Thymus (tissue), 11 donors: ENCODE results near the gene HOXA1. TPM values are rescaled to one million over a fixed set of nuclear protein-coding genes. Genes with fewer than 3 reads are reported as not detected.

ENCODE experiments used
- DNase-seq, 9 donors: peaks; one replicate each; pipeline ENCODE4 v3.0.0-alpha.2; 2013; ENCODE audit warnings: low spot score in 9 of 9, low read depth in 6 of 9, missing footprints in 1 of 9
- H3K27ac ChIP-seq, 2 donors: one replicate each; pipeline ENCODE4 v1.5.1; 2013; ENCODE audit warnings: control low read depth in 1 of 2, low read depth in 1 of 2, low read length in 1 of 2, mild to moderate bottlenecking in 1 of 2, moderate library complexity in 1 of 2
- H3K27me3 ChIP-seq, 2 donors: one replicate each; pipeline ENCODE4 v1.5.1; 2013; ENCODE audit warnings: low read length in 1 of 2; ENCODE audit not compliant: control insufficient read depth in 2 of 2, insufficient read depth in 1 of 2
- H3K36me3 ChIP-seq, 2 donors: one replicate each; pipeline ENCODE4 v1.5.1; 2013; ENCODE audit warnings: low read length in 1 of 2, mild to moderate bottlenecking in 1 of 2, moderate library complexity in 1 of 2; ENCODE audit not compliant: control insufficient read depth in 2 of 2, insufficient read depth in 2 of 2
- H3K4me1 ChIP-seq, 2 donors: one replicate each; pipeline ENCODE4 v1.5.1; 2013; ENCODE audit warnings: low read length in 2 of 2; ENCODE audit not compliant: control insufficient read depth in 2 of 2, insufficient read depth in 2 of 2
- H3K4me3 ChIP-seq, 2 donors: one replicate each; pipeline ENCODE4 v1.5.1; 2013; ENCODE audit warnings: low read length in 2 of 2, control low read depth in 1 of 2, mild to moderate bottlenecking in 1 of 2
- H3K9me3 ChIP-seq, 2 donors: one replicate each; pipeline ENCODE4 v1.5.1; 2013; ENCODE audit warnings: low read length in 1 of 2, mild to moderate bottlenecking in 1 of 2; ENCODE audit not compliant: control insufficient read depth in 2 of 2, insufficient read depth in 1 of 2
- WGBS: extraction: QIAGEN DNeasy Blood & Tissue Kit; methylation state at CpG from one replicate; pipeline ENCODE4 v1.1.7; 2013; 5-methylcytosine and 5-hydroxymethylcytosine counted together
- polyA plus RNA-seq: library from polyadenylated mRNA; stranded (reverse); fragments of 200-250 nt; gene quantifications from one replicate; pipeline ENCODE4 v1.2.3, GENCODE V29; 2013
- total RNA-seq: library from RNA; stranded (reverse); fragments of 120-200 nt; gene quantifications from one replicate; pipeline ENCODE4 v1.2.4, GENCODE V29; 2013
- donor health status: healthy.

The HOXA1 gene
- total and polyA plus RNA-seq, 2 donors: 0.28 to 0.71 TPM

- H3K27ac ChIP-seq: no peak overlapping the region
- no peak for DNase-seq
These were observed 527 bp downstream of the HOXA1 start for GRCh38 chr7:27095050-27095896.

DNA sequence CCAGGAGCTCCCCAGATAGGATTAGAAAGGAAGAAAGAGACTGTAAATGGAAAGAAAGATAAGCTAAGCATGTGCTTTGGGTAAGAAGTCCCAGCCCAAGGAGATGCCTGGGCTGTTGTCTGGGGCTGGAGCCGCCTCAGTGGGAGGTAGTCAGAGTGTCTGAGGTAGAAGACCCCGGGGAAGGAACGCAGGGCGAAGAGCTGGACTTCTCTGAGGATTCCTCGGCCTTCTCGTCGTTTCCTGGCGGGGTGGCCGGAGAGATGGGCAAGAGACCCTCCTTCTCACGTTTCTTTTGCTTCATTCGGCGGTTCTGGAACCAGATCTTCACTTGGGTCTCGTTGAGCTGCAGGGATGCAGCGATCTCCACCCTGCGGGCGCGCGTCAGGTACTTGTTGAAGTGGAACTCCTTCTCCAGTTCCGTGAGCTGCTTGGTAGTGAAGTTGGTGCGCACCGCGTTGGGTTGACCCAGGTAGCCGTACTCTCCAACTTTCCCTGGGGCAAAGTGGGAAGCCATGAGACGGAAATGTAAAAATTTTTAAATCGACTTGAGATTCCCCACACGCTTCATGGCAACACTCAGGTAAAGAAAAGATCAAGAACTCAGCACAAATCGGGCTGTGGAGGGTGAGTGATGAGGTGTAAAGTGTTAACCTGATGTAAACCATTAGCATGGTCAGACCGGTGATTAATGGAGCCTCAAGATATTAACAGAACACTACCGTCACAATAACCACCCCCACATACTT lies 1.3 kb downstream of the HOXA1 start:
- Histone ChIP-seq H3K27ac (no peak overlapping the region), H3K27me3 (peaks cover 89 to 100% of the 10 kb centered on the region in 2 donors), H3K9me3 (no peaks in the 10 kb centered on the region), H3K4me3 (no peak overlapping the region), H3K36me3 (no peaks in the 10 kb centered on the region), H3K4me1 (peaks cover 13 to 30% of the 10 kb centered on the region in 2 donors)
- 28% methylated on average over 29 of the region's 29 CpGs for WGBS
- no peak for DNase-seq

More at GRCh38 chr7:27095050-27095896, 527 bp downstream of the HOXA1 start:
- H3K27me3 ChIP-seq: peaks cover 88 to 100% of the 10 kb centered on the region in 2 donors
- H3K4me1 ChIP-seq: peaks cover 13 to 30% of the 10 kb centered on the region in 2 donors
- H3K9me3 ChIP-seq: no peaks in the 10 kb centered on the region
- no peaks in the 10 kb centered on the region for H3K36me3 ChIP-seq
- peak overlapping the region; percentile 65 to 66 for H3K4me3 ChIP-seq
- 7% methylated on average over 33 of the region's 33 CpGs for WGBS

DNA sequence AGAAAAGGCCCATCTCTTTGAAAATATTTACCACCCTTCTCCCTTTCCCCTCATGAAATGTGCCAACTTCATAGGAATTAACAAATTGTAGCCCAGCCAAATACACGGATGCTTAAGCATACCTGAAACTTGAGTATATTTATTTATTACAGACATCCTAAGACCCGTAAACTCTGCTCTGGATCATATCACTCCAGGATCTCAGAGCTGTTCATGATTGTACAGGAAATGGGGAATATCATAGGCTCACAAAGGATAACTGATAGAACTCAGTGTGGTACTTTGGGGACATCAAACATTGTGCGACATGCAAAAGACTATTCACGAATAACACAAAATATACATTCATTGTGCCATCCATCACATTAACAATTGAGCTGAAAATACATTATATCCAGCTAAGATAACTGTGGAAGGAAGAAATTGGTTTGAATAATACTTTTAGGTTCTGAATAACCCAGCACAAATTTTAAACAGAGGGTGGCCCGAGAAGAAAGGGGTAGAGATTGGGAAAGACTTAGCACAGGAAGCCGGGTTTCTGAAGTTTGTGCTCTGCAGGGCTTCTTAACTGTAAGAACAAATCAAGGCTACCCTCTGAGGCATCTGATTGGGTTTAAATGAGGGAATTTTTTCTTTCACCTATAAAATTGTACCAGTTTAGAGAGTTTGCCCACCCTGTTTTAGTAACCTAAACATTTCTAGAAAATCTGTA lies 2.5 kb downstream of the HOXA1 start:
- no peaks in the 10 kb centered on the region for H3K36me3 ChIP-seq
- peaks cover 11 to 24% of the 10 kb centered on the region in 2 donors for H3K4me1 ChIP-seq
- H3K27ac ChIP-seq: no peak overlapping the region
- no peaks in the 10 kb centered on the region for H3K9me3 ChIP-seq
- H3K4me3 ChIP-seq: no peak overlapping the region
- no peak for DNase-seq
- 48% methylated on average over 6 of the region's 6 CpGs for WGBS
- peaks cover 81 to 100% of the 10 kb centered on the region in 2 donors for H3K27me3 ChIP-seq

GRCh38 chr7:27092819-27093110 lies 3.0 kb downstream of the HOXA1 start:
- peaks cover 9 to 23% of the 10 kb centered on the region in 2 donors for H3K4me1 ChIP-seq
- no peak overlapping the region for H3K4me3 ChIP-seq
- 88% methylated on average over 1 of the region's 1 CpG for WGBS
- no peak for DNase-seq
- H3K36me3 ChIP-seq: no peaks in the 10 kb centered on the region
- peaks cover 0 to 3% of the 10 kb centered on the region in 2 donors for H3K9me3 ChIP-seq
- H3K27ac ChIP-seq: no peak overlapping the region
- peaks cover 80 to 100% of the 10 kb centered on the region in 2 donors for H3K27me3 ChIP-seq

DNA sequence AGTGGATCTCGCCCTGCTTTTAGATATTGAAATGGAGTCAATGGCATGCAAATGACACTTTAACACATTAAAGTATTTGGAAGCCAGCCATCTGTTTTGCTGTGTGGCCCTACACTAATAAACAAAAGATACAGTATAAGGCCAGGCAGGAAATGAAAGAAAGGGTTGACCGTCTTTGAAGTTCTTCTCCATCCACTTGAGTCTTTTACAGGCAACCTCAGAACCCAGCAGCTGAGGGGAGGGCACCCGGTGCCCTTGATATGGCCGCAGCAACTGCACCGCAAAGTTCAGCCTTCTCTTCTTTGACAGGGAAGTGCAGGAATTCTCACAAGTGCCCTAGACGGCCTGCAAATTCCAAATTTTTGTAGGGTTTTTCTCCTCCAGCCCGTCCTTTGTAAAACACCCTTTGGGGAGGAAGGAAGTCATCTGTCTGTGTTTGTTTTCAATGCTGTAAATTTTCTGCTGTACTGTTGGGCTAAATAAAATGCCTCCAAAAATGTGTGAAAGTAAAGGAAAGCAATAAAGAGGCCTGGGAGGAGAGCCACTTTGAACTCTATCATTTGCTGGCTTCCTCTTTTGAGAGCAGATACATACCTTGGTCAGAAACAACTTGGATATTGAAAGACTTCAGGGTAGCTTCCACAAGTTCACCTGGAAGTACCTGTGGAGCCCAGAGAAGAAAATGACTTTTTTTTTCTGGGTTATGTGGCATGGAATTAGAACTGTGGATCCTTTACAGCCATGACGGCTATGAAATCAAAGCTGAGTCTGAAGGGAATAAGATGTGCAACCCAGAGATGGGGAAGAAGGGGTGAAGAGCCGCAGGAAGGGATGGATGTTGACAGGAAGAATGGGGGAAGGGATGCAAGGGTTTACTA lies 3.6 kb downstream of the HOXA1 start:
- Histone ChIP-seq H3K9me3 (peaks cover 0 to 3% of the 10 kb centered on the region in 2 donors), H3K27me3 (peaks cover 75 to 100% of the 10 kb centered on the region in 2 donors), H3K36me3 (no peaks in the 10 kb centered on the region), H3K4me3 (no peak overlapping the region), H3K4me1 (peaks cover 6 to 21% of the 10 kb centered on the region in 2 donors), H3K27ac (no peak overlapping the region)
- 26% methylated on average over 9 of the region's 9 CpGs for WGBS
- no peak for DNase-seq

DNA sequence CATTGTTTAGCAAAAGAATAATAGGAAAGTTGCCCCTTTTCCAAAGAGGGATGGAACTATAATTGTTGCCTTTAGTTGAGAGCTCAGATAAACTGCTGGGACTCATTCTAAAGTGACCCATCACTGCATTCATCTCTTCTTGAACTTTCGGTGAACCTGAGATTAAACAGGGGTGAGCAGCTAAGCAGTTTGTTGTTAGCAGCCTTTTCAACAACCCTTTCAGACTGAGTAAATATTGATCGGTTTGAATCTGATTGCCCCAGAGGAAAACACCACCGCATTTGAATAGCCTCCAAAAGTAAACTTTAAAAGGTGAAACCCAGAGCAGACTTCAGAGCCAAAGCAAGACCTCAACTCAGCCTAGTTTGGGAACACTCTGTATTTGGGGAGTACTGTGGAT lies 4.7 kb downstream of the HOXA1 start:
- Histone ChIP-seq H3K4me1 (peaks cover 0 to 13% of the 10 kb centered on the region in 2 donors), H3K4me3 (no peak overlapping the region), H3K36me3 (no peaks in the 10 kb centered on the region), H3K27me3 (peaks cover 70 to 99% of the 10 kb centered on the region in 2 donors), H3K27ac (no peak overlapping the region), H3K9me3 (peaks cover 0 to 3% of the 10 kb centered on the region in 2 donors)
- 22% methylated on average over 3 of the region's 3 CpGs for WGBS
- DNase-seq: no peak

- Histone ChIP-seq H3K4me1 (peaks cover 0 to 6% of the 10 kb centered on the region in 2 donors), H3K36me3 (no peaks in the 10 kb centered on the region), H3K27ac (no peak overlapping the region), H3K4me3 (no peak overlapping the region), H3K9me3 (peaks cover 0 to 3% of the 10 kb centered on the region in 2 donors), H3K27me3 (peaks cover 46 to 83% of the 10 kb centered on the region in 2 donors)
- no peak for DNase-seq
- WGBS: 14% methylated on average over 68 of the region's 68 CpGs
These were observed 7.5 kb downstream of the HOXA1 start for GRCh38 chr7:27088002-27088922.

DNA sequence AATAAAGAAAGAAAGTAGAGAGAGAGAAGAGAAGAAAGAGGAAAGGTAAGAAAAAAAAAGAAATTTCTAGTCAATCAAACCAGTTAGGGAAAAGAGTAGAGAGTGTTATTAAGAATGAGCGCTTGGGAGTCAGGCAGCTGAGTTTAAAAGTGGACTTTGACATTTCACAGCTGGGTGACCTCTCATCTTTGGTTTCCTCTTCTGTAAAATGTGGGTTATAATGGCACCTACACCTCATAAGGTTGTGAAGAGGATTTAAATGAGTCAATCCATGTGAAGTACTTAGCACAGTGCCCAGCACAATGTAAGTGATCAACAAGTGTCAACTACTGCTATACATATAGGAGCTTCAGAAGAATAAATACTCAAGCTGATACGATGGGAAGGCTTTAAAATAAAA lies 12.2 kb downstream of the HOXA1 start:
- H3K27ac ChIP-seq: no peak overlapping the region
- H3K9me3 ChIP-seq: peaks cover 0 to 3% of the 10 kb centered on the region in 2 donors
- peaks cover 0 to 6% of the 10 kb centered on the region in 2 donors for H3K4me1 ChIP-seq
- 97% methylated on average over 2 of the region's 2 CpGs for WGBS
- no peak overlapping the region for H3K4me3 ChIP-seq
- no peak for DNase-seq
- no peaks in the 10 kb centered on the region for H3K36me3 ChIP-seq
- H3K27me3 ChIP-seq: peaks cover 11 to 36% of the 10 kb centered on the region in 2 donors
